Measurements from ENCODE around the gene TMX1. TPM values are rescaled to one million over a fixed set of nuclear protein-coding genes. Genes with fewer than 3 reads are reported as not detected.

Gene TMX1
- total RNA-seq, 4 donors from 2014 or later, result 35.9 to 44.6 (median 43.0) TPM

DNA sequence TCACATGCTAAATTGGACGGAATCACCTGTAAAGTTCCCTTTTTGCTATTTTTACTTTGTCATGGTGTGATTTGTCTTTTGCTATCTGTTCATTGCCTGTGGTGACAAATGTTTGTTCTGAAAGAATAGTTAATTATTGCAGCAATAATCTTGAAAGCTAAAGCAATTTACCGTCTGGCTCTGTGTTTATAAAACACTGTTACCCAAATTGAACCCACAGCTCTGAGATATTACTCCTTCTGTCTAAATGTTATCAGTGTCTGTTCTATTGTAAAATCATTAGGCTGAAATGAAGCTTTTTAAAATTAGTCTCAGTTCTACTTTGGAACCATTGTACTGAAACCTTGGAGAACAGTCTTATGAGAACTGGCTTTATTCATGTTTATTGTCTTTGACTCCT is 42.5 kb downstream of the TMX1 start:
- intact Hi-C loops (cut with DNase I), result no loop called here
- 75 to 88% methylated on average over 2 of the region's 2 CpGs for WGBS, 2 donors
- Histone ChIP-seq H3K4me3 (replicated peaks in 1 of 3) (no peak overlapping the region), H3K9me3 (no peaks in the 10 kb centered on the region), H3K36me3 (no peaks in the 10 kb centered on the region), H3K27me3 (no peaks in the 10 kb centered on the region), H3K4me1 (no peaks in the 10 kb centered on the region), H3K27ac (no peak overlapping the region)
- no peak for DNase-seq
- TF ChIP-seq CTCF (IDR thresholded peaks at IDR 0.05) (no peak), POLR2A (IDR thresholded peaks at IDR 0.05) (no peak)

DNA sequence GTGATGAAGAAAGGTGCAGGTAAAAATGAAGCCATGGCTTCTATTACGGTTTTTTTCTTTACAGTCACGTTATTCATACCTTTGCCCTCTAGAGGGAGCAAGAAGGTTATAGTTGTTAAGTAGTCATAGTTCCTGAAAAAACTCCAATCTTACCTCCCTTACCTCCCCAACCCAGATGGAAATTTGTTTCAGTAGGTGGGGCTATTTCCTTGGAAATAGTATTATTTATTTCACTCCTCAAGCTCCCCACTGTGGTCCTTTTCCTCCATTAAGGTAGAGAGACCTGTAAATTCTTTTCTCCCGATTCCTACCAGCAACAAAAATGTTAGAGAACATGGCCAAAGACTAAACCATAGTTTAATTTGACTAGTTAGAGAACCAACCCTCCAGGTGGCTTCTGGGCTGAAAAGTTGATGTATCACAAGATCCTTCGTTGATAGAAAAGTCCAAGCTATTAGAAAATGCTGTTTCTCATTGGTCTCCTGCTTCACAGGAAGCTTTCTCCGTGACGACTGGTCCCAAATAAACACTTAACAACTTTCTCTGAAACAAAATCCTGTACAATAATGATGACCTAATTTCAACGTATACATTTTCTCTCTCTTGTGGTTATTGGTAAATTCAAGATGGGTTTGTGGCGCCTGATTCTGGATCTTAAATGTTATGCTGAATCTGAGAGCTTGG is 43.5 kb downstream of the TMX1 start:
- intact Hi-C loops (cut with DNase I), result loop anchor here (2.0 kb wide), 1 partner anchor 493 kb away; no protein-coding TSS in a partner anchor
- DNase-seq, result no peak
- TF ChIP-seq CTCF (IDR thresholded peaks at IDR 0.05) (peak; percentile 52 to 95 (median 70)), POLR2A (IDR thresholded peaks at IDR 0.05) (no peak)
- 56 to 60% methylated on average over 8 of the region's 8 CpGs for WGBS, 2 donors
- Histone ChIP-seq H3K9me3 (no peaks in the 10 kb centered on the region), H3K4me3 (replicated peaks in 1 of 3) (no peak overlapping the region), H3K27ac (no peak overlapping the region), H3K27me3 (no peaks in the 10 kb centered on the region), H3K36me3 (no peaks in the 10 kb centered on the region), H3K4me1 (no peaks in the 10 kb centered on the region)

- H3K4me3 ChIP-seq (replicated peaks in 1 of 3), result no peak overlapping the region
- no peaks in the 10 kb centered on the region for H3K36me3 ChIP-seq
- no peaks in the 10 kb centered on the region for H3K4me1 ChIP-seq
- no peaks in the 10 kb centered on the region for H3K9me3 ChIP-seq
- intact Hi-C loops (cut with DNase I), result loop anchor here (2.0 kb wide), 1 partner anchor 493 kb away; no protein-coding TSS in a partner anchor
- no peaks in the 10 kb centered on the region for H3K27me3 ChIP-seq
- no peak for DNase-seq
- TF ChIP-seq POLR2A (IDR thresholded peaks at IDR 0.05) (no peak), CTCF (IDR thresholded peaks at IDR 0.05) (no peak)
- H3K27ac ChIP-seq, result no peak overlapping the region
Measured at GRCh38 chr14:51284241-51284640, 44.2 kb downstream of the TMX1 start.

DNA sequence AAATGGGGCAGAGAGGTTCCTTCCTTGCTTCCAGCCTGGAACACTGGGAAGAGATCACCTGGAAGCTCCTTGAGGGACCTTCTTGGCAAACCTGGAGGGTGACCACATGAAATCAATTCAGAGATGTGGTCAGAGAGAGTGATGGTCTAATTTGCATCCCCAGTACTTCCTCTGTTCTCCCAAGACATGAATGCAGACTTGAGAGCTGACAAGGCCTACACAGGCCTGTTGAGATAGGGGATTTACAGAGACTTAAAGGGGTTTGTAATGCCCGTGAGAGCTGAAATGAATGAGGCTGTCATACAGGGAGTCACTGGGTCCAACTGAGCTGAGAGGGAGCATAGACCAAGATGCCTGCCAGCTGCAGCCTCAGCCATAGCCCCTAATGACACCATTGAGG is 45.1 kb downstream of the TMX1 start:
- DNase-seq, result no peak
- H3K9me3 ChIP-seq, result no peaks in the 10 kb centered on the region
- no peak for TF ChIP-seq CTCF (IDR thresholded peaks at IDR 0.05)
- TF ChIP-seq POLR2A (IDR thresholded peaks at IDR 0.05), result no peak
- H3K27me3 ChIP-seq, result no peaks in the 10 kb centered on the region
- H3K4me3 ChIP-seq (replicated peaks in 1 of 3), result no peak overlapping the region
- H3K27ac ChIP-seq, result no peak overlapping the region
- no peaks in the 10 kb centered on the region for H3K36me3 ChIP-seq
- intact Hi-C loops (cut with DNase I), result loop anchor here (2.0 kb wide), 1 partner anchor 492 kb away; no protein-coding TSS in a partner anchor
- H3K4me1 ChIP-seq, result no peaks in the 10 kb centered on the region
- WGBS, 2 donors, result 80 to 90% methylated on average over 1 of the region's 1 CpG

GRCh38 chr14:51289169-51289568 is 49.1 kb downstream of the TMX1 start:
- H3K36me3 ChIP-seq, result no peaks in the 10 kb centered on the region
- H3K4me3 ChIP-seq (replicated peaks in 1 of 3), result no peak overlapping the region
- intact Hi-C loops (cut with DNase I), result no loop called here
- TF ChIP-seq POLR2A (IDR thresholded peaks at IDR 0.05) (no peak), CTCF (IDR thresholded peaks at IDR 0.05) (no peak)
- no peak overlapping the region for H3K27ac ChIP-seq
- no peak for DNase-seq
- H3K4me1 ChIP-seq, result peaks cover 0 to 11% of the 10 kb centered on the region in 2 donors
- no peaks in the 10 kb centered on the region for H3K9me3 ChIP-seq
- H3K27me3 ChIP-seq, result no peaks in the 10 kb centered on the region
